Keratinocyte (primary cell): ENCODE measurements around the gene SKIC8. TPM values are rescaled to one million over a fixed set of nuclear protein-coding genes. Genes with fewer than 3 reads are reported as not detected.

Experiments used
- DNase-seq: peaks from one replicate; pipeline ENCODE4 v3.0.0-alpha.2; 2011; ENCODE audit warnings: low read depth, missing footprints, low spot score
- FAIRE-seq: peaks from 2 replicates; lab custom pipeline; 2011; peaks lifted over from hg19 to GRCh38; lab: Jason Lieb, UNC
- H2AFZ ChIP-seq: 2 replicates; pipeline ENCODE4 v1.6.0; 2012; ENCODE audit warnings: low read length, control low read depth, inconsistent platforms; ENCODE audit not compliant: control insufficient read depth
- H3K27ac ChIP-seq: 2 replicates; pipeline ENCODE4 v1.5.1; 2011; ENCODE audit warnings: low read length; ENCODE audit not compliant: control insufficient read depth, insufficient read depth
- H3K27me3 ChIP-seq: 3 replicates; pipeline ENCODE4 v1.6.0; 2011; ENCODE audit warnings: low read length; ENCODE audit not compliant: control insufficient read depth, insufficient read depth; ENCODE audit errors: extremely low read depth
- H3K36me3 ChIP-seq, 2 experiments: 2 replicates in 1 of 2; 3 replicates in 1 of 2; pipeline ENCODE4 v1.5.1; 2011; ENCODE audit warnings: low read length in 2 of 2, mild to moderate bottlenecking in 1 of 2; ENCODE audit not compliant: control insufficient read depth in 2 of 2, insufficient read depth in 2 of 2; ENCODE audit errors: extremely low read depth in 1 of 2
- H3K4me1 ChIP-seq: 3 replicates; pipeline ENCODE4 v1.5.1; 2011; ENCODE audit warnings: low read length; ENCODE audit not compliant: control insufficient read depth, insufficient read depth; ENCODE audit errors: extremely low read depth
- H3K4me2 ChIP-seq: 3 replicates; pipeline ENCODE4 v1.6.0; 2011; ENCODE audit warnings: low read depth, low read length; ENCODE audit not compliant: control insufficient read depth, insufficient read depth; ENCODE audit errors: extremely low read depth
- H3K4me3 ChIP-seq, 3 experiments: fragments of 200-600 bp in 1 of 3; sonication (generic) in 1 of 3; 2 replicates in 2 of 3; 3 replicates in 1 of 3; pipeline ENCODE4 v1.5.1; 2011 to 2016; ENCODE audit warnings: low read length in 3 of 3, mild to moderate bottlenecking in 3 of 3, control low read depth in 2 of 3, inconsistent platforms in 1 of 3, low read depth in 1 of 3, mixed read lengths in 1 of 3, mixed run types in 1 of 3, moderate library complexity in 1 of 3; ENCODE audit not compliant: control insufficient read depth in 2 of 3, insufficient read depth in 2 of 3; ENCODE audit errors: extremely low read depth in 1 of 3
- H3K79me2 ChIP-seq: 2 replicates; pipeline ENCODE4 v1.6.0; 2012; ENCODE audit warnings: low read length; ENCODE audit not compliant: control insufficient read depth, insufficient read depth
- H3K9ac ChIP-seq: 3 replicates; pipeline ENCODE4 v1.6.0; 2011; ENCODE audit warnings: low read length; ENCODE audit not compliant: control insufficient read depth, insufficient read depth; ENCODE audit errors: extremely low read depth
- H3K9me1 ChIP-seq: 3 replicates; pipeline ENCODE4 v1.6.0; 2011; ENCODE audit warnings: low read length; ENCODE audit not compliant: control insufficient read depth, insufficient read depth; ENCODE audit errors: extremely low read depth
- H3K9me3 ChIP-seq: 2 replicates; pipeline ENCODE4 v1.5.1; 2012; ENCODE audit warnings: low read depth, low read length; ENCODE audit not compliant: control insufficient read depth
- H4K20me1 ChIP-seq: 3 replicates; pipeline ENCODE4 v1.6.0; 2011; ENCODE audit warnings: low read length; ENCODE audit not compliant: control insufficient read depth, insufficient read depth; ENCODE audit errors: extremely low read depth
- EZH2 ChIP-seq: IDR thresholded peaks from one replicate; pipeline ENCODE4 v1.6.1; 2012; ENCODE audit warnings: inconsistent platforms, mild to moderate bottlenecking, low read length, moderate library complexity
- dilution Hi-C: fragments of 300-500 bp; cut with MboI; formaldehyde crosslinking; loops from one replicate; pipeline ENCODE4 v1.7.0; 2020; ENCODE audit warnings: low sequenced_read_pairs; ENCODE audit not compliant: extremely low pct_ligation_motif_present
- polyA plus RNA-seq, 5 experiments: library from polyadenylated mRNA; depleted of rRNA in 3 of 5; stranded (reverse) in 3 of 5; stranded (forward) in 1 of 5; unstranded in 1 of 5; fragments of >200 nt; gene quantifications; 1 replicate in 1 of 5; 2 replicates in 3 of 5; 3 replicates in 1 of 5; pipeline versions ENCODE4 v1.2.1 to v1.2.3, GENCODE V29; 2011 to 2012; ENCODE audit warnings: missing spikeins in 2 of 5, low read depth in 1 of 5, low replicate concordance in 1 of 5
- TF ChIP-seq, protein P1 (sequence below), 3 experiments: IDR thresholded peaks in 1 of 3; conservative IDR thresholded peaks in 1 of 3; optimal IDR thresholded peaks in 1 of 3; 2 replicates in 2 of 3; 3 replicates in 1 of 3; pipeline versions ENCODE3 to v1.5.1; 2011; ENCODE audit warnings: low read length in 3 of 3, mild to moderate bottlenecking in 3 of 3, moderate library complexity in 2 of 3, control low read depth in 1 of 3, inconsistent platforms in 1 of 3; ENCODE audit not compliant: insufficient read depth in 2 of 3; ENCODE audit errors: extremely low read depth in 1 of 3

SKIC8 gene
- polyA plus RNA-seq, 1 donor (not counting 4 experiments of a cell fraction or from before 2014, with no cell fraction given), result 101 TPM

DNA sequence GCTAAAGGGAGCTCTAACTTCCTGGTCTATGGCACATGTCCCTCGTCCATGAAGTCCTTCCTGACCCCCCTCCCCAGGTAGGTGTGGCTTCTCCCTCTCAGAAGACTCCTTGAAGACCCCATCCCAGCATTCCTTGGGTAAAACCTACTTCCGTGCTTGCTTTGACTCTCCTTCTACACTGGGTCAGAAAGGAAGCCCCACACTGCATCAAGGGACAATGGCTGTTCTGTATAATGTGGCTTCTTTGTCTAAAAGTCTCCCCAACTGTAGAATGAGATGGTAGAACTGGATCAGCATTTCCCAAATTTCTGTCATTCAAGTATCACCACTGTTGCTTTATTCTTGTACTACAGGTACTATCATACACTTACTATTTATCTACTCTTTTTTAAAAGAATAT lies 38.9 kb downstream of the SKIC8 start:
- Histone ChIP-seq H3K4me1 (peaks cover 6% of the 10 kb centered on the region), H3K9me3 (no peaks in the 10 kb centered on the region), H3K4me3 (no peak overlapping the region), H4K20me1 (no peaks in the 10 kb centered on the region), H3K27ac (no peak overlapping the region), H3K27me3 (no peaks in the 10 kb centered on the region), H3K79me2 (no peaks in the 10 kb centered on the region), H3K9ac (no peak overlapping the region), H3K4me2 (no peak overlapping the region), H2AFZ (no peak overlapping the region), H3K36me3 (no peaks in the 10 kb centered on the region), H3K9me1 (no peaks in the 10 kb centered on the region)
- dilution Hi-C loops, result no loop called here
- FAIRE-seq, result no peak
- TF ChIP-seq EZH2, result no peak
- no peak for DNase-seq

- Histone ChIP-seq H3K4me3 (no peak overlapping the region), H3K36me3 (no peaks in the 10 kb centered on the region), H2AFZ (no peak overlapping the region), H3K9me1 (no peaks in the 10 kb centered on the region), H3K9ac (no peak overlapping the region), H3K9me3 (no peaks in the 10 kb centered on the region), H3K27me3 (no peaks in the 10 kb centered on the region), H4K20me1 (no peaks in the 10 kb centered on the region), H3K79me2 (no peaks in the 10 kb centered on the region), H3K4me2 (no peak overlapping the region), H3K27ac (no peak overlapping the region), H3K4me1 (no peaks in the 10 kb centered on the region)
- FAIRE-seq (no peak), DNase-seq (no peak)
- dilution Hi-C loops, result no loop called here
- TF ChIP-seq, protein P1, sequence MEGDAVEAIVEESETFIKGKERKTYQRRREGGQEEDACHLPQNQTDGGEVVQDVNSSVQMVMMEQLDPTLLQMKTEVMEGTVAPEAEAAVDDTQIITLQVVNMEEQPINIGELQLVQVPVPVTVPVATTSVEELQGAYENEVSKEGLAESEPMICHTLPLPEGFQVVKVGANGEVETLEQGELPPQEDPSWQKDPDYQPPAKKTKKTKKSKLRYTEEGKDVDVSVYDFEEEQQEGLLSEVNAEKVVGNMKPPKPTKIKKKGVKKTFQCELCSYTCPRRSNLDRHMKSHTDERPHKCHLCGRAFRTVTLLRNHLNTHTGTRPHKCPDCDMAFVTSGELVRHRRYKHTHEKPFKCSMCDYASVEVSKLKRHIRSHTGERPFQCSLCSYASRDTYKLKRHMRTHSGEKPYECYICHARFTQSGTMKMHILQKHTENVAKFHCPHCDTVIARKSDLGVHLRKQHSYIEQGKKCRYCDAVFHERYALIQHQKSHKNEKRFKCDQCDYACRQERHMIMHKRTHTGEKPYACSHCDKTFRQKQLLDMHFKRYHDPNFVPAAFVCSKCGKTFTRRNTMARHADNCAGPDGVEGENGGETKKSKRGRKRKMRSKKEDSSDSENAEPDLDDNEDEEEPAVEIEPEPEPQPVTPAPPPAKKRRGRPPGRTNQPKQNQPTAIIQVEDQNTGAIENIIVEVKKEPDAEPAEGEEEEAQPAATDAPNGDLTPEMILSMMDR (optimal IDR thresholded peaks at IDR 0.05 in 1 of 3, IDR thresholded peaks at IDR 0.05 in 1 of 3, conservative IDR thresholded peaks at IDR 0.05 in 1 of 3; ENCODE audit: extremely low read depth in 1 of 3, insufficient read depth in 2 of 3, low read length in 3 of 3), result no peak
- TF ChIP-seq EZH2, result no peak
Measured at GRCh38 chr15:78259232-78259631, 40.2 kb downstream of the SKIC8 start.

DNA sequence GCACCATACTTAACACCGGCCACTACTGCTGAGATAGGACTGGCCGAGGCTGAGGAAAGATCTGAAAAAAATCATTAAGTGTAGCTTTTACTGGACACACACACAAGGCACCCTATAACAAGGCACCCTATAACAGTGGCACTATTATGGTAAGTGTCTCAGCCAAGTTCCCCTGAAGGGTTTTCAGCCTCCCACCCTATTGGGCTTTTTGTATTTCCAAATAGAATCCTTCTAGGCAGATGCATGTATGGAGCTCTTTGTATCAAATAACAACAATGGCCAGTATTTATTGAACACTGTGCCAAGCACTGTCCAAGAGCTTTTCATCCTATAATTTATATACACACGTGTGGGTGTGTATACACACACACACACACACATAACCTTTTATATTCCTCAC lies 41.7 kb downstream of the SKIC8 start:
- dilution Hi-C loops, result no loop called here
- Histone ChIP-seq H3K9ac (no peak overlapping the region), H2AFZ (no peak overlapping the region), H3K4me1 (no peaks in the 10 kb centered on the region), H4K20me1 (no peaks in the 10 kb centered on the region), H3K9me1 (no peaks in the 10 kb centered on the region), H3K36me3 (no peaks in the 10 kb centered on the region), H3K79me2 (no peaks in the 10 kb centered on the region), H3K9me3 (no peaks in the 10 kb centered on the region), H3K4me2 (no peak overlapping the region), H3K27ac (no peak overlapping the region), H3K4me3 (no peak overlapping the region), H3K27me3 (no peaks in the 10 kb centered on the region)
- TF ChIP-seq, protein P1 (optimal IDR thresholded peaks at IDR 0.05 in 1 of 3, IDR thresholded peaks at IDR 0.05 in 1 of 3, conservative IDR thresholded peaks at IDR 0.05 in 1 of 3; ENCODE audit: extremely low read depth in 1 of 3, insufficient read depth in 2 of 3, low read length in 3 of 3), result no peak
- no peak for TF ChIP-seq EZH2
- DNase-seq (no peak), FAIRE-seq (no peak)
